Testis (tissue), 2 donors: ENCODE results near the gene PAQR9.

Experiments
- POLR2A ChIP-seq: fragments of 450-650 bp; IDR thresholded peaks from one replicate; pipeline ENCODE4 v1.6.1; 2017; ENCODE audit warnings: antibody characterized with exemption, mild to moderate bottlenecking, moderate library complexity
- TF ChIP-seq, protein P1 (sequence below), 3 experiments: fragments of 450-650 bp in 2 of 3; fragments of 200-600 bp in 1 of 3; sonication (generic) in 1 of 3; IDR thresholded peaks; one replicate each; pipeline ENCODE4 v1.5.1; 2016 to 2019; ENCODE audit warnings: antibody characterized with exemption in 3 of 3, mild to moderate bottlenecking in 2 of 3, moderate library complexity in 1 of 3

DNA sequence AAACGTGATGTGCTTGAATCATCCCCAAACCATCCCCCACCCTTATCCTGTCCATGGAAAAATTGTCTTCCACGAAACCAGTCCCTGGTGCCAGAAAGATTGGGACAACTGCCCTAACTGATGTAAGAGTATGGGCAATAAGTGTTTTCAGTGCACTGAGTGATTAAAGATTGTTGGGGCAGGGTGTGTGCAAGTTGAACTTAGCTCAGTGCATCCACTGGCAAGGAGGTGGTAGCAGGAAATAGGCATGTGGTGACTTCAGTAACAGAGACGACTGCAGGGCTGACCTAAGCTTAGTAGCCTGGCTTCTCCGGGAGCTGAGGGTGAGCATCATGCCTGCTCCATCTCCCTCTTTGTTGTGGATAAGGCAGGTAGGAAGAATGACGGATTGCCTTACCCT, 27.5 kb downstream of the PAQR9 start:
- TF ChIP-seq, protein P1, sequence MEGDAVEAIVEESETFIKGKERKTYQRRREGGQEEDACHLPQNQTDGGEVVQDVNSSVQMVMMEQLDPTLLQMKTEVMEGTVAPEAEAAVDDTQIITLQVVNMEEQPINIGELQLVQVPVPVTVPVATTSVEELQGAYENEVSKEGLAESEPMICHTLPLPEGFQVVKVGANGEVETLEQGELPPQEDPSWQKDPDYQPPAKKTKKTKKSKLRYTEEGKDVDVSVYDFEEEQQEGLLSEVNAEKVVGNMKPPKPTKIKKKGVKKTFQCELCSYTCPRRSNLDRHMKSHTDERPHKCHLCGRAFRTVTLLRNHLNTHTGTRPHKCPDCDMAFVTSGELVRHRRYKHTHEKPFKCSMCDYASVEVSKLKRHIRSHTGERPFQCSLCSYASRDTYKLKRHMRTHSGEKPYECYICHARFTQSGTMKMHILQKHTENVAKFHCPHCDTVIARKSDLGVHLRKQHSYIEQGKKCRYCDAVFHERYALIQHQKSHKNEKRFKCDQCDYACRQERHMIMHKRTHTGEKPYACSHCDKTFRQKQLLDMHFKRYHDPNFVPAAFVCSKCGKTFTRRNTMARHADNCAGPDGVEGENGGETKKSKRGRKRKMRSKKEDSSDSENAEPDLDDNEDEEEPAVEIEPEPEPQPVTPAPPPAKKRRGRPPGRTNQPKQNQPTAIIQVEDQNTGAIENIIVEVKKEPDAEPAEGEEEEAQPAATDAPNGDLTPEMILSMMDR (IDR thresholded peaks at IDR 0.05): no peak
- TF ChIP-seq POLR2A: no peak
